T follicular helper cell (primary cell): ENCODE measurements around the gene CD226.
"Not testable (repeated sequence)": the region's sequence is repeated elsewhere in the genome, so short reads cannot be mapped to it uniquely, and the experiment has no call there.

Experiments used
- DNase-seq: peaks from one replicate; pipeline ENCODE4 v3.0.0-alpha.2; 2020; ENCODE audit warnings: low read depth

Gene CD226

GRCh38 chr18:69956665-69957620 lies 9.3 kb upstream of the CD226 start:
- DNase-seq: no peak

DNA sequence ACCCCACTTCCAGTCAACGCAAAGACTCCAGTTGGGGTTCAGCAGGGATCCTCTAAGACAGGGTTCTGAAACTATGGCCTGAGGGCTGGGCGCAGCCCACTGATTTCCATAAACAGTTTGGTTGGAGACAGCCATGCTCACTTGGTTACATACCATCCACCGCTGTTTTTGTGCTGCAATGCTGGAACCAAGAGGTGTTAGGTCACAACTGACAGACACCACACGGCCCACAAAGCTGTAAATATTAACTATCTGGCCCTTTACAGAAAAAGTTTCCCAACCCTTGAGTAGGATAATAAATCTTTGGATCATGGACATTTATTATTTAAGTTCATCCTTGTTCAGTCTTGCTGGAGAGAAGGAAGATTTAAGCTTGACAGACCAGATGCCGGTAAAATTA lies 8.4 kb upstream of the CD226 start:
- no peak for DNase-seq

DNA sequence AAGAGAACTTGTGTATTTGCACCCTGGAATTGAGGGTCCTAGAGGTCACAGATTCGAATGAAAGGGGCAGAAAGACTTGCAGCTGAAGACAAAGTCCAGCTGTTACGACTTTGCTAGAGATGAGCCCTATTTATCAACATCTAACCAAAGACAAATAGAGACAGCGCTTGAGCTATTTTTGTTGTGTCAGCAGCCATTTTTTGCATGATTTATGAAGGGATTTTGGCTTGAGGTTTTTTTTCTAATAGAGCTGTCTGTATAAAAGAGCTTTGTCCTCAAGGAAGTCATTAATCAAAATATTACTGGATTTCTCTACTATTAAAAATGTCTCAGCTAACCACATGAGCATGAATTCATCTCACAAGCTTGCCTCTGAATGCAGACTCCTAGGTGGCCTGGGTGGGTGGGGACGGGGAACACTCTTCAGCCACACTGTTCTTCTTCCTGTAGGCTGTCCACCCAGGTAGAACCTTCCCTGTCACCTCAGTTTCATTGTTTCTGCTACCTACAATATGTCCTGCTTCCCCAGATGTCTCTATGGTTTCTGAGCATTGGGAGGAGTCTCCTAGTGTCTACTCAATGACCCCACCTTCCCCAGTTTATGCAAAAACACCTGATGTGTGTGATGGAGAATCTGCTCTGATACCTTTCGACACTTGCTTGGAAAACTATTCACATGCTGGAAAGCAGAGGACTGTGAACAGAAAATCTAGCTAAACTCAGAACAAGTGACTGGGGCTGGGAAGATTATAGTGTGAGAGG lies 7.2 kb upstream of the CD226 start:
- DNase-seq: no peak

DNA sequence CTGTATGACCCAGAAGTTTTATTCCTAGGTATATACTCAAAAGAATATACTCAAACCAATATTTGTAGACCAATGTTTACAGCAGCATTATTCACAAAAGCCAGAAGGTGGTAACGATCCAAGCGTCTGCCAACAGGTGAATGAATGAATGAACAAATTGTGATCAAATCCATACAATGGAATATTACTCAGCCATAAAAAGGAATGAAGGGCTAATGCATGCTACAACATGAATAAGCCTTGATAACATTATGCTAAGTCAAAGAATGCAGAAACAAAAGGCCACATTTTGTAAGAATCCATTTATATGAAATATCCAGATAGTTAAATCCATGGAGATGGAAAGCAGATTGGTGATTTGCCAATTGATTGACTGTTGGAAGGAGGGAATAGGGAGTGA lies 5.5 kb upstream of the CD226 start:
- no peak for DNase-seq

DNA sequence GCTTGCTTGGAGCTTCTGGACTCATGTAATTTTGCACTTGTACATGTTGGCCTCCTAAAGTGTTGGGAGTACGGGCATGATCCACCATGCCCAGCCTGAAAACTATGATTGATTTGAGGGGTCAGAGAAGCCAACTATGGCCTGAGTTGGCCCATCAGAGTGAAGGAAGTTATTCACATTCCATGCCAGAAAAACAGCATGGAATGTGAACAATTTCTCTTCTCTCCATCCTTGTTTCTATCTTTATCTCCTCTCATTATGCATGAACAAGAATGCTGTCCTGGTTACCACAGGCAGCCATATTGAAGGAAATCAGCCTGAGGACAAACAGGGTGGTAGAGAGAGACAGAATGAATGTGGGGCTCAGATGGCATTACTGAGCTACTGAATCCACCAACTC lies 3.5 kb upstream of the CD226 start:
- DNase-seq: no peak

DNA sequence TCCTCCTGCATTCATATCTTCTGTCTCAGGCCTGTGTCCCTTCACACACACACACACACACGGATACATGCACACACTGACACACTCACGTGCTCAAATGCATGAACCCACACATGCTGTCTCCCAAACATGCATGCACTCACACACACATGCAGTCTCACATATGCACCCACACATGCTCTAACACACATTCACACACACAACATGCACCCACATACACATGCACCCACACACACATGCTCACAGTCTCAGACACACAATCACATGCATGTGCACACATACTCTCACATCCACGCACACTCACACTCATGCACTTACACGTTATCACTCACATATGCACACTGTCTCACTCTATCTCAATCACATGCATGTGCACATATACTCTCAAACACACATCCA lies 1.9 kb upstream of the CD226 start:
- no peak for DNase-seq

DNA sequence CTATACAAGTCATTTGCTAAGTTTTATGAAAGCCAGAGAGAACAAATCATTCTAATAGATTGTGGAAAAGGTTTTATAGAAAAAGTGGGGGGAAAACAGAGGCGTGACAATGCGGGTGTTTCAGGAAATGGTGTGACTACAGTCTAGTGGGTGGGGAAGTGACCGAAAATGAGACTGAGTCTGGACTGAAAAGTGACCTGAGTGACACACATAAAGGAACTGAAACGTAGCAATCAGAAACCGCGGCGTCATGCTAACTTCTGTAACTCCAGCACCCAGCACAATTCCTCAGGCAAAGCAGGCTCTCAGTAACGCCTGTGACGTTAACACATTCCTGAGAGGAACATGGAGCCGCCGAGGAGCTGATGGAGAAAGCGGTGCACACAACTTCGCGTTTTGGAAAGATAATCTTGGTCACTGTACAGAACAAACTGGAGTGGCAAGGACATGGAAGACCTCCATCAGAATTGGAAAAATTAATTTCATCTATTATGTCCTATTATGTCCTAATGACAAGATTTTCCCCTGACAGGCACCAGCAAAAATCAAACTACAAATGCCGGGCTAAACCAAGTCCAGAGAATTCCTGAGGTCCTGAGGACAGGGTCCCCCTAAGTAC lies 1.4 kb upstream of the CD226 start:
- DNase-seq: no peak

GRCh38 chr18:69948256-69948655 lies 583 bp upstream of the CD226 start:
- DNase-seq: no peak

- no peak for DNase-seq
Observed at GRCh38 chr18:69946608-69947155, 991 bp downstream of the CD226 start.

GRCh38 chr18:69945220-69946114 lies 2.2 kb downstream of the CD226 start:
- DNase-seq: no peak

DNA sequence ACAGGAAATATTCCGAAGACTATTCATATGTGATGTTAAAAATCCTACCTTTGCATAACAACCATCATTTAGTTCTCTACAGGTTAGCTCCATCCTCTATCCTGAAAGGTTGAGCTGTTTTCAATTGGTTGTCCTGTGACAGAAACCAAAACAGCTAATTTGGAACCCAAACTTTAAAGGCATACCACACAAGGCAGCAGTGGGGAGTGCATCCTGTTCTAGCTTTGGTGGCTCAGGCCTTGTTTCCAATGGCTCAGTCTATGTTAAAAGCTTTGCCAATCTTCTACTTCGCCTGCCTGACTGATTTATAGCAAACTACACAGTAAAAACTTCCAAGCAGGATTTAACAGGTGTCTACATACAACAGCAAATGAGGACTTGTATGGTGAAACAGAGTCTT lies 3.2 kb downstream of the CD226 start:
- no peak for DNase-seq

DNA sequence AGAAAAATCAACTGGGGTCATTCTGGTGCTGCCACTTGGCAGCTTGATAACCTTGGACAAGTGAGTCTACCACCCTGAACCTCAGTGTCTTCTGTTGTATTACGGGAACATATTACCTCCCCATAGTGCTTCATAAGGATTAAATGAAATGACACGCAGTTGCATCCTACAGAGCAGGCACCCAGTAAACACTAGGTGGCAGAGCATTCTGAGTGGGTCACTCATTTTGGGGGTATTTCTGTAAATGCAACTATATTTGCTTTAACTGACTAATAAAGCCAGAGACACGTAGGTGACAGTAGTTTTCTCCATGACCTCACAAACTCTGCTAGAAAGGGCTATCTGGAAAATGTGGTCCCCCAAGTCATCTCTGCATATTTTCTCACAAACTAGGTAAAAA lies 4.7 kb downstream of the CD226 start:
- DNase-seq: no peak

GRCh38 chr18:69941183-69941582 lies 6.5 kb downstream of the CD226 start:
- DNase-seq: no peak

DNA sequence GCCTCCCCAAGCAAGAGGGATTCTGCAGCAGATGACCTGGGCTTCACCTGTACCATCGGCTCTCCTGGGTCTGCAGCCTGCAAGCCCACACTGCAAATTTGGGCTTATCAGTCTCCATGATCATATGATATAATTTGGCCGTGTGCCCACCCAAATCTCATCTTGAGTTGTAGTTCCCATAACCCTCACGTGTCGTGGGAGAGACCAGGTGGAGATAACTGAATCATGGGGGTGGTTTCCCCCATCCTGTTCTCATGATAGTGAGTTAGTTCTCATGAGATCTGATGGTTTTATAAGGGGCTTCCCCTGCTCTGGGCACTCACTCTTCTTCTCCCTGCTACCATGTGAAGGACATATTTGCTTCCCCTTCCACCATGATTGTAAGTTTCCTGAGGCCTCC lies 7.9 kb downstream of the CD226 start:
- not testable (repeated sequence) for DNase-seq

GRCh38 chr18:69936191-69936558 lies 11.5 kb downstream of the CD226 start:
- no peak for DNase-seq

DNA sequence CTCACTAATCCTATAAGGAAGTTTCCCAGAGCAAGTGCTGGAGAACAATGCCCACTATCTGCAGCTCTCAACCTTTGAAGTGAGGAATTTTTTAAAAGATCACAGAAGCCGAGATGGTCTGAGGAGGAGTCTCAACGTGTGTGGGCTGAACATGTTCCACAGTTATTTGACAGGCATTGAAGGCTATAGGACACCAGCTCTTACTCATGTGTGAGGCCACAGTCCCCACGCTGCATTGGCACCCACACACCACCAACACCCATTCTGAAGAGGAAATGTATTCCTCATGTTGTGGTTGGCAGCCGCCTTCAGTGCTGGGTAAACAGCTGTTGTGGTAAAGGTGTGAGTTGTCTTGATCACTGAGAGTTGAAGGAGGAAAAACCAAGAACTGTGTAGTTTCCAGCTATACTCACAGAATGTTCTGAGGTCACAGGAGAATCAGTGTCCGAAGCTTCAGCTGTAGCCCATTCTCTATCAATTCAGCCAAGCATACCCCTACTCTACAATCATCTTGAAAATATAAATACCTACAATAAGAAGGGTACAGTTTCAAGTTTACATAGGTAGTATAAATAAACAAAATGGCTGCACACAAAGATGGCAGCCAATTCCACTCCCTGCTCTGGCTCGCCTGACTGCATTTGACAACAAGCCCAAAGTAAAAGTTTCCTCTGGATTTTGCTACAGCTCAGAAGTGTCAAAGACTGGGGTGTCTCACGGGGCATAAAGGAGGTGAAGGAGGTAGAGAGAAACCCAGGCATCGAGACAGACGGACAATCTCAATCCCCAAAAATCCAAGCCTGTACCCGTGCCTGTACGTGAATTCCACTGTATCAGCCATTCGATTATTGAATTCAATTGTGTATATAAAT lies 12.1 kb downstream of the CD226 start:
- peak; percentile 69 for DNase-seq

GRCh38 chr18:69934601-69935265 lies 12.9 kb downstream of the CD226 start:
- DNase-seq: no peak

- no peak for DNase-seq
Observed at GRCh38 chr18:69929041-69929774, 18.5 kb downstream of the CD226 start.

- no peak for DNase-seq
Observed at GRCh38 chr18:69916412-69916811, 31.3 kb downstream of the CD226 start.
